Ovary (tissue), 9 donors: ENCODE data around the gene WDR4. TPM values are rescaled to one million over a fixed set of nuclear protein-coding genes. Genes with fewer than 3 reads are reported as not detected.
"Not testable (repeated sequence)": the region's sequence is repeated elsewhere in the genome, so short reads cannot be mapped to it uniquely, and the experiment has no call there.

Experiments used
- DNase-seq, 5 donors: peaks; one replicate each; pipeline ENCODE4 v3.0.0-alpha.2; 2019 to 2020
- H3K27ac ChIP-seq, 2 donors: fragments of 200-600 bp; one replicate each; pipeline versions ENCODE4 v1.5.1 to v1.8.0; 2019 to 2022
- H3K27me3 ChIP-seq: fragments of 200-600 bp; one replicate; pipeline ENCODE4 v1.8.0; 2022
- H3K36me3 ChIP-seq: fragments of 200-600 bp; sonication (generic); one replicate; pipeline ENCODE4 v1.5.1; 2019
- H3K4me1 ChIP-seq: one replicate; pipeline ENCODE4 v1.8.1; 2013; ENCODE audit warnings: mild to moderate bottlenecking, moderate library complexity; ENCODE audit not compliant: insufficient read depth
- H3K4me3 ChIP-seq: fragments of 200-600 bp; sonication (generic); one replicate; pipeline ENCODE4 v1.5.1; 2017
- H3K9me3 ChIP-seq, 2 donors: fragments of 200-600 bp in 1 of 2; sonication (generic) in 1 of 2; one replicate each; pipeline versions ENCODE4 v1.5.1 to v1.8.1; 2013 to 2019; ENCODE audit warnings: mild to moderate bottlenecking in 1 of 2, moderate library complexity in 1 of 2
- CTCF ChIP-seq, 3 donors: fragments of 450-650 bp in 2 of 3; fragments of 200-600 bp in 1 of 3; IDR thresholded peaks; one replicate each; pipeline versions ENCODE4 v1.5.1 to v1.8.0; 2016 to 2022; ENCODE audit warnings: antibody characterized with exemption in 3 of 3, mild to moderate bottlenecking in 1 of 3
- EP300 ChIP-seq: sonication (generic); formaldehyde crosslinking; IDR thresholded peaks from one replicate; pipeline ENCODE4 v1.6.1; 2017; ENCODE audit warnings: antibody characterized with exemption
- POLR2A ChIP-seq: fragments of 450-650 bp; IDR thresholded peaks from one replicate; pipeline ENCODE4 v1.6.1; 2017; ENCODE audit warnings: antibody characterized with exemption, mild to moderate bottlenecking, moderate library complexity
- WGBS, 3 donors: extraction: QIAGEN DNeasy Blood & Tissue Kit in 1 of 3; methylation state at CpG; one replicate each; pipeline versions ENCODE4 v1.1.5 to v1.1.7; 2013 to 2017; 5-methylcytosine and 5-hydroxymethylcytosine counted together
- intact Hi-C, 4 donors: fragments of 100-400 bp; cut with DNase I; formaldehyde crosslinking; loops; one replicate each; pipeline versions ENCODE4 v1.11.0 to v1.15.1; 2022 to 2023
- polyA plus RNA-seq, 2 donors: library from polyadenylated mRNA; stranded (reverse); fragments of 200-250 nt in 1 of 2; fragments of 350-450 nt in 1 of 2; fragmentation: Illumina TruSeq in 1 of 2; extraction: RNeasy Lipid Tissue Mini Kit (QIAGEN cat#74804) in 1 of 2; gene quantifications; one replicate each; pipeline ENCODE4 v1.2.3, GENCODE V29; 2013 to 2014
- total RNA-seq, 7 donors: library from RNA; depleted of rRNA in 2 of 7; stranded (reverse); fragments of >200 nt in 2 of 7; fragmentation: NEBNext Ultra II Directional in 3 of 7; extraction: Animal tissue kit (Norgen Biotek cat#: 25700) in 3 of 7; gene quantifications; one replicate each; pipeline versions ENCODE4 v1.1.0 to v1.2.4, GENCODE V29; 2016 to 2023
- donor health status: DM: no; HTN: no; CAD: no; lungs with moderate emphysema.
- donor health status: DM: no; HTN: no; CAD: no.
- donor health status: Bipolar disorder and iron deficiency.
- donor health status: DM: yes; HTN: yes; CAD: no.
- donor health status: DM: no; HTN: no; CAD: no.
- donor health status: DM: yes; HTN: yes; CAD: no.

WDR4 gene
- total and polyA plus RNA-seq, 9 donors: 3.2 to 33.1 (median 15.7) TPM

- no peaks in the 10 kb centered on the region for H3K4me1 ChIP-seq
- no peaks in the 10 kb centered on the region for H3K36me3 ChIP-seq
- H3K9me3 ChIP-seq: no peaks in the 10 kb centered on the region
- H3K4me3 ChIP-seq: no peak overlapping the region
- no peak for DNase-seq
- H3K27ac ChIP-seq: no peak overlapping the region
- H3K27me3 ChIP-seq: no peaks in the 10 kb centered on the region
- intact Hi-C loops: no loop called here
- no peak for TF ChIP-seq POLR2A
- no peak for TF ChIP-seq EP300
- no peak for TF ChIP-seq CTCF (IDR thresholded peaks at IDR 0.05)
- WGBS, 3 donors: 52 to 65% (median 57%) methylated on average over 7 of the region's 7 CpGs
Measured at GRCh38 chr21:42913476-42913875, 34.1 kb upstream of the WDR4 start.

GRCh38 chr21:42911920-42912319, 32.6 kb upstream of the WDR4 start:
- H3K27ac ChIP-seq, H3K4me3 ChIP-seq, H3K4me1 ChIP-seq, intact Hi-C loops, H3K27me3 ChIP-seq, DNase-seq, H3K36me3 ChIP-seq, H3K9me3 ChIP-seq: not testable (repeated sequence)
- 92 to 98% (median 95%) methylated on average over 6 of the region's 6 CpGs for WGBS, 3 donors

GRCh38 chr21:42908484-42908883, 29.1 kb upstream of the WDR4 start:
- H3K27me3 ChIP-seq, H3K36me3 ChIP-seq, H3K9me3 ChIP-seq, H3K4me1 ChIP-seq, H3K4me3 ChIP-seq, intact Hi-C loops, DNase-seq, H3K27ac ChIP-seq: not testable (repeated sequence)
- 89 to 96% (median 94%) methylated on average over 9 of the region's 9 CpGs for WGBS, 3 donors

- 95 to 98% (median 95%) methylated on average over 16 of the region's 16 CpGs for WGBS, 3 donors
- no peak for TF ChIP-seq POLR2A
- intact Hi-C loops: no loop called here
Measured at GRCh38 chr21:42906233-42906632, 26.9 kb upstream of the WDR4 start.

GRCh38 chr21:42905195-42905594, 25.9 kb upstream of the WDR4 start:
- Histone ChIP-seq H3K9me3 (no peaks in the 10 kb centered on the region), H3K36me3 (no peaks in the 10 kb centered on the region), H3K27ac (no peak overlapping the region), H3K27me3 (no peaks in the 10 kb centered on the region), H3K4me3 (no peak overlapping the region), H3K4me1 (no peaks in the 10 kb centered on the region)
- intact Hi-C loops: no loop called here
- DNase-seq: no peak
- no peak for TF ChIP-seq EP300
- no peak for TF ChIP-seq POLR2A
- TF ChIP-seq CTCF (IDR thresholded peaks at IDR 0.05): no peak
- 95 to 98% (median 97%) methylated on average over 8 of the region's 8 CpGs for WGBS, 3 donors

More at GRCh38 chr21:42906233-42906632, 26.9 kb upstream of the WDR4 start:
- no peaks in the 10 kb centered on the region for H3K9me3 ChIP-seq
- H3K4me3 ChIP-seq: no peak overlapping the region
- no peak for DNase-seq
- no peaks in the 10 kb centered on the region for H3K36me3 ChIP-seq
- H3K4me1 ChIP-seq: no peaks in the 10 kb centered on the region
- H3K27ac ChIP-seq: no peak overlapping the region
- no peaks in the 10 kb centered on the region for H3K27me3 ChIP-seq

GRCh38 chr21:42903817-42904216, 24.5 kb upstream of the WDR4 start:
- Histone ChIP-seq H3K36me3 (no peaks in the 10 kb centered on the region), H3K4me3 (no peak overlapping the region), H3K4me1 (no peaks in the 10 kb centered on the region), H3K27ac (no peak overlapping the region), H3K27me3 (no peaks in the 10 kb centered on the region), H3K9me3 (no peaks in the 10 kb centered on the region)
- WGBS, 3 donors: 93 to 95% (median 95%) methylated on average over 11 of the region's 11 CpGs
- TF ChIP-seq EP300 (no peak), POLR2A (no peak), CTCF (IDR thresholded peaks at IDR 0.05) (no peak)
- DNase-seq: no peak
- intact Hi-C loops: no loop called here
